Cardiac fibroblast (primary cell): ENCODE data around the gene CFAP299.

ENCODE experiments used
- DNase-seq, 2 donors: peaks; one replicate each; pipeline versions ENCODE4 v3.0.0 to v3.0.0-alpha.2; 2010; ENCODE audit warnings: low read depth in 2 of 2
- H3K4me3 ChIP-seq, 2 donors: replicated peaks in 1 of 2; 1 replicate in 1 of 2; 2 replicates in 1 of 2; pipeline ENCODE4 v1.5.1; 2011; ENCODE audit warnings: low read depth in 2 of 2, low read length in 2 of 2, mild to moderate bottlenecking in 2 of 2, moderate library complexity in 1 of 2
- TF ChIP-seq, protein P1 (sequence below): IDR thresholded peaks from one replicate; pipeline ENCODE4 v1.5.1; 2011; ENCODE audit warnings: low read depth, mild to moderate bottlenecking, low read length, inconsistent platforms

Gene CFAP299

GRCh38 chr4:80452055-80452454 lies 116.5 kb downstream of the CFAP299 start:
- TF ChIP-seq, protein P1, sequence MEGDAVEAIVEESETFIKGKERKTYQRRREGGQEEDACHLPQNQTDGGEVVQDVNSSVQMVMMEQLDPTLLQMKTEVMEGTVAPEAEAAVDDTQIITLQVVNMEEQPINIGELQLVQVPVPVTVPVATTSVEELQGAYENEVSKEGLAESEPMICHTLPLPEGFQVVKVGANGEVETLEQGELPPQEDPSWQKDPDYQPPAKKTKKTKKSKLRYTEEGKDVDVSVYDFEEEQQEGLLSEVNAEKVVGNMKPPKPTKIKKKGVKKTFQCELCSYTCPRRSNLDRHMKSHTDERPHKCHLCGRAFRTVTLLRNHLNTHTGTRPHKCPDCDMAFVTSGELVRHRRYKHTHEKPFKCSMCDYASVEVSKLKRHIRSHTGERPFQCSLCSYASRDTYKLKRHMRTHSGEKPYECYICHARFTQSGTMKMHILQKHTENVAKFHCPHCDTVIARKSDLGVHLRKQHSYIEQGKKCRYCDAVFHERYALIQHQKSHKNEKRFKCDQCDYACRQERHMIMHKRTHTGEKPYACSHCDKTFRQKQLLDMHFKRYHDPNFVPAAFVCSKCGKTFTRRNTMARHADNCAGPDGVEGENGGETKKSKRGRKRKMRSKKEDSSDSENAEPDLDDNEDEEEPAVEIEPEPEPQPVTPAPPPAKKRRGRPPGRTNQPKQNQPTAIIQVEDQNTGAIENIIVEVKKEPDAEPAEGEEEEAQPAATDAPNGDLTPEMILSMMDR, result no peak
- no peak overlapping the region for H3K4me3 ChIP-seq
- no peak for DNase-seq

DNA sequence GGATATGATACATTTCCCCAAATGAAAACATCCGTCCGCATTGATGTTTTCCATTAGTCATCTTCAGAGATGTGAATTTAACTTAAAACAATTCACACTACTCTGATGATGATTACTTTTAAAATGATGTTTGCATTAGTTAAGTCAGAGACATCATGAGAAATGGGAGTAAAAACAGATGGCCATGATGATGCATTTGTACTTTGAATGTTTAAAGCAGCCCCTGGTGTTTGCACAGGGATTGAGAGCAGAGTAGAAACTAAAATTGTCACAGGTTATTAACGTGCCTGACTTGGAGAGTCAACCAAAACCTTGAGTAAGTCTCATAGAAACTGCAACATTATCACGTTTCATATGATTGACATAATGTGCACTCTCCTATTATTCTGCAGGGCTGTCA lies 117.2 kb downstream of the CFAP299 start:
- no peak overlapping the region for H3K4me3 ChIP-seq
- TF ChIP-seq, protein P1, result no peak
- DNase-seq, result no peak

GRCh38 chr4:80454040-80454439 lies 118.5 kb downstream of the CFAP299 start:
- DNase-seq, result peak in 1 of 2 donors; percentile 48
- TF ChIP-seq, protein P1, result no peak
- no peak overlapping the region for H3K4me3 ChIP-seq

GRCh38 chr4:80454556-80454955 lies 119.0 kb downstream of the CFAP299 start:
- TF ChIP-seq, protein P1, result no peak
- H3K4me3 ChIP-seq, result no peak overlapping the region
- DNase-seq, result no peak

DNA sequence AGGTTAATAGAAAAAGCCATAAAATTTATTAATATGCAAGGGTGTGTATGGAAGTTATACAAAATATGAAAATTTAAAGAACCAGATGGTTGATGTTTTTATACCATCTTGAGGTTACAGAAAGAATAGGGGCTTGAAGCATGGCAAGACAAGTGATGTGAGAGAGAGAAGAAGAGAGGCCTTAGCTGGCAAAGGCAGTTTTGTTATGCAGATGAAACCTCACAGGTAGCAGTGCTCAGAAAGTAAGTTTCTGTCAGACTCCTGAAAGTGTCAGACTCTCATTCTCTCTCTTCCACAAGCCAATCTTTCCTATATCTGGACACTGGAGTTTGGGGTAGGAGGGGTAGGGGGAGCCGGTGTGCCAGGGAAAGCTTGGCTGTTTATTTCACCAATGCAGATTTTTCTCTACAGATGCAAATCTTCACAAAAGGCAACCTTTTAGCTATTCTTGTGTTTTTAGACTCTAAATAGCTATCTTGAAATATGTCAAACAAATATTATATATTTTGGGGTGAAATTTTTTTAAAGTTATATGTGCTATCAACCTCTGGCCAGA lies 124.5 kb downstream of the CFAP299 start:
- DNase-seq, result no peak
- no peak overlapping the region for H3K4me3 ChIP-seq

GRCh38 chr4:80461412-80461811 lies 125.9 kb downstream of the CFAP299 start:
- no peak overlapping the region for H3K4me3 ChIP-seq
- TF ChIP-seq, protein P1, result no peak
- DNase-seq, result no peak

More for the DNA sequence above, 124.5 kb downstream of the CFAP299 start:
- TF ChIP-seq, protein P1, result no peak

- TF ChIP-seq, protein P1, result no peak
- no peak overlapping the region for H3K4me3 ChIP-seq
- peak in 1 of 2 donors; percentile 54 for DNase-seq
Measured at GRCh38 chr4:80462621-80463091, 127.1 kb downstream of the CFAP299 start.
